HEK293T (cell line): ENCODE measurements around the gene ABCC6.

Source experiments
- ARNT ChIP-seq: fragments of 450-650 bp; IDR thresholded peaks from 2 replicates; pipeline ENCODE4 v1.6.1; 2017; ENCODE audit warnings: mild to moderate bottlenecking
- BHLHE40 ChIP-seq: fragments of 450-650 bp; IDR thresholded peaks from 2 replicates; pipeline ENCODE4 v1.6.1; 2016; ENCODE audit warnings: mild to moderate bottlenecking, moderate library complexity, borderline replicate concordance
- CTBP1 ChIP-seq: fragments of 450-650 bp; IDR thresholded peaks from 2 replicates; pipeline ENCODE4 v1.6.1; 2016; ENCODE audit warnings: borderline replicate concordance
- FOXA1 ChIP-seq: fragments of 450-650 bp; IDR thresholded peaks from 2 replicates; pipeline ENCODE4 v1.6.1; 2016; ENCODE audit warnings: mild to moderate bottlenecking
- FOXK2 ChIP-seq: fragments of 450-650 bp; IDR thresholded peaks from 2 replicates; pipeline ENCODE4 v1.6.1; 2016; ENCODE audit warnings: mild to moderate bottlenecking
- FOXM1 ChIP-seq: fragments of 450-650 bp; IDR thresholded peaks from 2 replicates; pipeline ENCODE4 v1.6.1; 2017; ENCODE audit warnings: mild to moderate bottlenecking, borderline replicate concordance
- HDGF ChIP-seq: fragments of 450-650 bp; IDR thresholded peaks from 2 replicates; pipeline ENCODE4 v1.6.1; 2017; ENCODE audit warnings: antibody characterized with exemption, borderline replicate concordance
- LEF1 ChIP-seq: fragments of 450-650 bp; IDR thresholded peaks from 2 replicates; pipeline ENCODE4 v1.6.1; 2017; ENCODE audit warnings: mild to moderate bottlenecking, borderline replicate concordance
- NFRKB ChIP-seq: fragments of 450-650 bp; IDR thresholded peaks from 2 replicates; pipeline ENCODE4 v1.6.1; 2016; ENCODE audit warnings: mild to moderate bottlenecking, moderate library complexity
- SP1 ChIP-seq: fragments of 450-650 bp; IDR thresholded peaks from 2 replicates; pipeline ENCODE4 v1.6.1; 2017
- SUZ12 ChIP-seq: fragments of 450-650 bp; IDR thresholded peaks from 2 replicates; pipeline ENCODE4 v1.6.1; 2016; ENCODE audit warnings: mild to moderate bottlenecking
- TF ChIP-seq, protein P1 (sequence below): fragments of 450-650 bp; IDR thresholded peaks from 2 replicates; pipeline ENCODE4 v1.6.1; 2016

DNA sequence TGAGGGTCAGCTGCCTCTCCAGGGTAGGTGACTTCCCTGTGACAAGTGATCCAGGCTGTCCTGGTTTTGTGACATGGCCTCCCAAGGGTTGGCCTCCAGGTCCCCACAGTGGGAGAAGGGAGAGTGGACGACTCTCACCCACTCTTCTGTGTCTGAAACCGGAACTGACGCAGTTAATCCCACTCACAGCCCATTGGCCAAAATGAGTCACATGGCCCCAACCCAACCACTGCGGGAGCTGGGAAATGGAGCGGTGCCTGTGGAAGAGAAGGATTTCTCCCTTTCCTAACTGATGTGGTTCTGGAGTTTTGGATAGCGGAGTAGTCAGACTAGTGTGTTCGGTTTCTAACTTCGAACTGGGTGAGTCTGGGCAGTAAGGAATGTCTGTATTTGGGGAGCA is 79.4 kb downstream of the ABCC6 start:
- TF ChIP-seq BHLHE40 (no peak), SUZ12 (no peak), FOXM1 (no peak), LEF1 (no peak), ARNT (no peak), FOXK2 (no peak), NFRKB (no peak), SP1 (no peak), FOXA1 (no peak), HDGF (no peak), CTBP1 (no peak)
- TF ChIP-seq, protein P1, sequence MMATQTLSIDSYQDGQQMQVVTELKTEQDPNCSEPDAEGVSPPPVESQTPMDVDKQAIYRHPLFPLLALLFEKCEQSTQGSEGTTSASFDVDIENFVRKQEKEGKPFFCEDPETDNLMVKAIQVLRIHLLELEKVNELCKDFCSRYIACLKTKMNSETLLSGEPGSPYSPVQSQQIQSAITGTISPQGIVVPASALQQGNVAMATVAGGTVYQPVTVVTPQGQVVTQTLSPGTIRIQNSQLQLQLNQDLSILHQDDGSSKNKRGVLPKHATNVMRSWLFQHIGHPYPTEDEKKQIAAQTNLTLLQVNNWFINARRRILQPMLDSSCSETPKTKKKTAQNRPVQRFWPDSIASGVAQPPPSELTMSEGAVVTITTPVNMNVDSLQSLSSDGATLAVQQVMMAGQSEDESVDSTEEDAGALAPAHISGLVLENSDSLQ: no peak
